SK-N-SH (cell line): ENCODE results near the gene RGS6. TPM values are rescaled to one million over a fixed set of nuclear protein-coding genes. Genes with fewer than 3 reads are reported as not detected.

Source experiments
- CTCF ChIA-PET: fragments of 300-600, 350-600 bp; formaldehyde crosslinking; extraction: SDS; loops from one replicate; lab custom pipeline; 2021; lab: Yijun Ruan, JAX
- POLR2A ChIA-PET: fragments of 350-600 bp; sonication (Branson Sonifier 250); formaldehyde crosslinking; extraction: SDS; loops from one replicate; lab custom pipeline; 2020; ENCODE audit warnings: antibody characterized with exemption, inconsistent platforms; lab: Yijun Ruan, JAX
- DNase-seq: peaks from one replicate; pipeline ENCODE4 v3.0.0; 2012
- H2AFZ ChIP-seq: fragments of 200-600 bp; sonication (generic); 2 replicates; pipeline ENCODE4 v1.8.1; 2016; ENCODE audit warnings: antibody characterized with exemption, mild to moderate bottlenecking, low read depth
- H3F3A ChIP-seq: fragments of 200-600 bp; sonication (generic); replicated peaks from 2 replicates; pipeline ENCODE3; 2016; ENCODE audit warnings: antibody characterized with exemption, mild to moderate bottlenecking; ENCODE audit not compliant: insufficient read depth
- H3K27ac ChIP-seq, 2 experiments: fragments of 200-500 bp in 1 of 2; fragments of 200-600 bp in 1 of 2; sonication (Bioruptor generic) in 1 of 2; sonication (generic), shearing (Covaris generic) in 1 of 2; 2 replicates each; pipeline versions ENCODE4 v1.5.1 to v1.6.1; 2014 to 2016; ENCODE audit warnings: low read depth in 2 of 2, inconsistent platforms in 1 of 2, low read length in 1 of 2, mild to moderate bottlenecking in 1 of 2, mixed read lengths in 1 of 2
- H3K27me3 ChIP-seq: fragments of 200-600 bp; sonication (generic), shearing (Covaris generic); 2 replicates; pipeline ENCODE4 v1.6.1; 2016; ENCODE audit warnings: mixed run types; ENCODE audit not compliant: insufficient read depth
- H3K36me3 ChIP-seq, 2 experiments: fragments of 200-500 bp in 1 of 2; fragments of 200-600 bp in 1 of 2; sonication (Bioruptor generic) in 1 of 2; sonication (generic) in 1 of 2; replicated peaks in 1 of 2; 2 replicates each; pipeline versions ENCODE3 to v1.5.1; 2014 to 2016; ENCODE audit warnings: low read length in 1 of 2, mild to moderate bottlenecking in 1 of 2; ENCODE audit not compliant: insufficient read depth in 2 of 2, control insufficient read depth in 1 of 2
- H3K4me1 ChIP-seq, 2 experiments: fragments of 200-500 bp in 1 of 2; fragments of 200-600 bp in 1 of 2; sonication (Bioruptor generic) in 1 of 2; sonication (generic), shearing (Covaris generic) in 1 of 2; 2 replicates each; pipeline versions ENCODE4 v1.5.1 to v1.6.1; 2014 to 2016; ENCODE audit warnings: low read depth in 1 of 2, low read length in 1 of 2, mixed run types in 1 of 2; ENCODE audit not compliant: insufficient read depth in 2 of 2, control insufficient read depth in 1 of 2
- H3K4me2 ChIP-seq: fragments of 200-600 bp; sonication (generic), shearing (Covaris generic); 2 replicates; pipeline ENCODE4 v1.6.1; 2017; ENCODE audit warnings: mixed run types
- H3K4me3 ChIP-seq, 2 experiments: fragments of 200-500 bp in 1 of 2; fragments of 200-600 bp in 1 of 2; sonication (Bioruptor generic) in 1 of 2; sonication (generic), shearing (Covaris generic) in 1 of 2; 2 replicates each; pipeline versions ENCODE4 v1.5.1 to v1.8.1; 2014 to 2016; ENCODE audit warnings: low read depth in 2 of 2, inconsistent platforms in 1 of 2, low read length in 1 of 2, mild to moderate bottlenecking in 1 of 2, mixed read lengths in 1 of 2, moderate library complexity in 1 of 2
- H3K79me2 ChIP-seq: fragments of 200-600 bp; sonication (generic); 2 replicates; pipeline ENCODE4 v1.8.1; 2017; ENCODE audit warnings: mild to moderate bottlenecking; ENCODE audit not compliant: insufficient read depth
- H3K9ac ChIP-seq: fragments of 200-600 bp; sonication (generic); 2 replicates; pipeline ENCODE4 v1.6.1; 2017; ENCODE audit warnings: mixed run types
- H3K9me2 ChIP-seq: fragments of 200-600 bp; sonication (generic); 2 replicates; pipeline ENCODE4 v1.6.1; 2017; ENCODE audit warnings: mixed run types
- H3K9me3 ChIP-seq: fragments of 200-600 bp; sonication (generic); 2 replicates; pipeline ENCODE4 v1.6.1; 2017; ENCODE audit warnings: mixed run types, mild to moderate bottlenecking, moderate library complexity
- H4K20me1 ChIP-seq: fragments of 200-600 bp; sonication (generic); 2 replicates; pipeline ENCODE4 v1.6.1; 2017; ENCODE audit warnings: mild to moderate bottlenecking, mixed run types; ENCODE audit not compliant: insufficient read depth
- CHD2 ChIP-seq: fragments of 150-350 bp; IDR thresholded peaks from 2 replicates; pipeline ENCODE4 v1.6.1; 2018; ENCODE audit warnings: low read length; ENCODE audit not compliant: partially characterized antibody
- CTCF ChIP-seq: fragments of 200-600 bp; sonication (generic); IDR thresholded peaks from 2 replicates; pipeline ENCODE4 v1.6.1; 2017; ENCODE audit warnings: antibody characterized with exemption, mild to moderate bottlenecking, moderate library complexity
- ELF1 ChIP-seq: IDR thresholded peaks from 2 replicates; pipeline ENCODE4 v1.4.0; 2012
- EP300 ChIP-seq, 2 experiments: IDR thresholded peaks; 2 replicates each; pipeline versions ENCODE4 v1.4.0 to v1.6.1; 2012; ENCODE audit warnings: borderline replicate concordance in 1 of 2, low read depth in 1 of 2, low read length in 1 of 2
- EZH2phosphoT487 ChIP-seq: fragments of 200-600 bp; sonication (generic); IDR thresholded peaks from 2 replicates; pipeline ENCODE4 v1.6.1; 2017; ENCODE audit warnings: low read depth, mixed run types, mild to moderate bottlenecking, antibody characterized with exemption, moderate library complexity, borderline replicate concordance
- FOXJ3 ChIP-seq: sonication (generic); formaldehyde crosslinking; IDR thresholded peaks from 2 replicates; pipeline ENCODE4 v1.5.1; 2020; ENCODE audit warnings: mild to moderate bottlenecking, missing genetic modification reagents
- GABPA ChIP-seq: IDR thresholded peaks from 2 replicates; pipeline ENCODE4 v1.4.0; 2012; ENCODE audit warnings: low read depth, mild to moderate bottlenecking
- GATA2 ChIP-seq: sonication (generic); formaldehyde crosslinking; IDR thresholded peaks from 2 replicates; pipeline ENCODE4 v1.5.0; 2020; ENCODE audit warnings: mild to moderate bottlenecking, missing genetic modification reagents
- JUND ChIP-seq: IDR thresholded peaks from 2 replicates; pipeline ENCODE4 v1.4.0; 2012
- MEF2A ChIP-seq: IDR thresholded peaks from 2 replicates; pipeline ENCODE4 v1.4.0; 2012; ENCODE audit warnings: low read depth, borderline replicate concordance
- MXI1 ChIP-seq: IDR thresholded peaks from 2 replicates; pipeline ENCODE4 v1.6.1; 2012; ENCODE audit warnings: mild to moderate bottlenecking, low read depth, low read length, improper control_type of control experiment
- NFIC ChIP-seq: IDR thresholded peaks from 2 replicates; pipeline ENCODE4 v1.4.0; 2012; ENCODE audit warnings: borderline replicate concordance
- NRF1 ChIP-seq: IDR thresholded peaks from 2 replicates; pipeline ENCODE4 v1.6.1; 2012; ENCODE audit warnings: low read depth, mild to moderate bottlenecking, low read length
- RCOR1 ChIP-seq: fragments of 150-350 bp; IDR thresholded peaks from 2 replicates; pipeline ENCODE4 v1.6.1; 2017; ENCODE audit warnings: antibody characterized with exemption, low read length
- RFX5 ChIP-seq: IDR thresholded peaks from 2 replicates; pipeline ENCODE4 v1.6.1; 2012; ENCODE audit warnings: mild to moderate bottlenecking, improper control_type of control experiment, low read length
- RXRA ChIP-seq: IDR thresholded peaks from 2 replicates; pipeline ENCODE4 v1.4.0; 2012; ENCODE audit warnings: low read depth, mild to moderate bottlenecking, borderline replicate concordance
- SIN3A ChIP-seq: IDR thresholded peaks from 2 replicates; pipeline ENCODE4 v1.6.1; 2012; ENCODE audit warnings: low read depth, mild to moderate bottlenecking, low read length, moderate library complexity, borderline replicate concordance
- SMC3 ChIP-seq: IDR thresholded peaks from 2 replicates; pipeline ENCODE4 v1.6.1; 2012; ENCODE audit warnings: low read depth, low read length, improper control_type of control experiment
- TAF1 ChIP-seq: IDR thresholded peaks from 2 replicates; pipeline ENCODE4 v1.6.1; 2012; ENCODE audit warnings: low read depth, mild to moderate bottlenecking, low read length, moderate library complexity, borderline replicate concordance
- TCF12 ChIP-seq: IDR thresholded peaks from 2 replicates; pipeline ENCODE4 v1.4.0; 2012
- TEAD4 ChIP-seq: IDR thresholded peaks from 2 replicates; pipeline ENCODE4 v1.4.0; 2012; ENCODE audit warnings: mild to moderate bottlenecking, borderline replicate concordance; ENCODE audit not compliant: insufficient read depth
- USF1 ChIP-seq: IDR thresholded peaks from 2 replicates; pipeline ENCODE4 v1.4.0; 2012; ENCODE audit warnings: low read depth, borderline replicate concordance
- WGBS: methylation state at CpG from one replicate; pipeline ENCODE4 v1.1.6; 2017; ENCODE audit warnings: low lambda C conversion rate; 5-methylcytosine and 5-hydroxymethylcytosine counted together
- polyA plus RNA-seq, 3 experiments: library from polyadenylated mRNA; depleted of rRNA; stranded (reverse); fragments of >200 nt; gene quantifications; 2 replicates each; pipeline ENCODE4 v1.2.3, GENCODE V29; 2012
- TF ChIP-seq, protein P1 (sequence below): IDR thresholded peaks from 2 replicates; pipeline ENCODE4; 2012

The RGS6 gene
- polyA plus RNA-seq, 1 of the 3 experiments (the other 2 are of a cell fraction), result not detected

DNA sequence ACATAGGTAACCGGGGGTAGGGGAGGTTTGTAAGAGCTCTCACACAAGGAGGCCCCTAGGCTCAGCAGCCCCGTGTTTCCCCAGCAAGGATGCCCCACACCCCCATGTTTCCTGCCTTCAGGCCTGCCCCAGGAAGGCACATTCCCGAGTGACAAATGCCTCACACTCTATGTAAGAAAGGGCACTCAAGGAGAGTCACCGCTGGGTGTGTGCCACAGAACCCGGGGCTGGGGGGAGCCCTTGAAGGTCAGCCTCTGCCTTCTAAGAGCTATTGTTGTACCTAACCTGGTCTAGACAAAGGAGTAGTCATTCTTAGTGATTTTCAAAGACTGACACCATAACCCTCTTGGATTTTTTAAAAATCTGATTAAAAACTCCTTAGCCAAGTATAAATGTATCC lies 628.1 kb downstream of the RGS6 start:
- peak; percentile 42 for DNase-seq
- H3K9me2 ChIP-seq, result no peaks in the 10 kb centered on the region
- H4K20me1 ChIP-seq, result no peaks in the 10 kb centered on the region
- no peak overlapping the region for H3K9ac ChIP-seq
- ChIA-PET POLR2A (no interaction called here), CTCF (interaction anchor here (1.4 to 2.1 kb wide), 4 partner anchors 46 to 345 kb away, joined by 3 to 6 read pairs (median 4); no protein-coding TSS in a partner anchor)
- no peaks in the 10 kb centered on the region for H3K9me3 ChIP-seq
- no peaks in the 10 kb centered on the region for H3K27me3 ChIP-seq
- no peaks in the 10 kb centered on the region for H3F3A ChIP-seq
- H3K27ac ChIP-seq, result no peak overlapping the region
- 51% methylated on average over 5 of the region's 5 CpGs for WGBS
- no peaks in the 10 kb centered on the region for H3K79me2 ChIP-seq
- peaks cover 0 to 35% of the 10 kb centered on the region in 2 experiments; a peak in 1 of 4 replicates for H3K4me1 ChIP-seq
- H3K4me2 ChIP-seq, result no peak overlapping the region
- no peak overlapping the region for H2AFZ ChIP-seq
- no peaks in the 10 kb centered on the region for H3K36me3 ChIP-seq
- H3K4me3 ChIP-seq, result no peak overlapping the region
- TF ChIP-seq, protein P1, sequence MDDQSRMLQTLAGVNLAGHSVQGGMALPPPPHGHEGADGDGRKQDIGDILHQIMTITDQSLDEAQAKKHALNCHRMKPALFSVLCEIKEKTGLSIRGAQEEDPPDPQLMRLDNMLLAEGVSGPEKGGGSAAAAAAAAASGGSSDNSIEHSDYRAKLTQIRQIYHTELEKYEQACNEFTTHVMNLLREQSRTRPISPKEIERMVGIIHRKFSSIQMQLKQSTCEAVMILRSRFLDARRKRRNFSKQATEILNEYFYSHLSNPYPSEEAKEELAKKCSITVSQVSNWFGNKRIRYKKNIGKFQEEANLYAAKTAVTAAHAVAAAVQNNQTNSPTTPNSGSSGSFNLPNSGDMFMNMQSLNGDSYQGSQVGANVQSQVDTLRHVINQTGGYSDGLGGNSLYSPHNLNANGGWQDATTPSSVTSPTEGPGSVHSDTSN, result no peak
- TF ChIP-seq RXRA (no peak), CHD2 (no peak), ELF1 (no peak), EP300 (IDR thresholded peaks at IDR 0.05; ENCODE audit: borderline replicate concordance in 1 of 2, low read depth in 1 of 2, low read length in 1 of 2) (no peak), SIN3A (no peak), TEAD4 (no peak), USF1 (no peak), JUND (no peak), FOXJ3 (CRISPR knock-in tag) (no peak), CTCF (no peak)

DNA sequence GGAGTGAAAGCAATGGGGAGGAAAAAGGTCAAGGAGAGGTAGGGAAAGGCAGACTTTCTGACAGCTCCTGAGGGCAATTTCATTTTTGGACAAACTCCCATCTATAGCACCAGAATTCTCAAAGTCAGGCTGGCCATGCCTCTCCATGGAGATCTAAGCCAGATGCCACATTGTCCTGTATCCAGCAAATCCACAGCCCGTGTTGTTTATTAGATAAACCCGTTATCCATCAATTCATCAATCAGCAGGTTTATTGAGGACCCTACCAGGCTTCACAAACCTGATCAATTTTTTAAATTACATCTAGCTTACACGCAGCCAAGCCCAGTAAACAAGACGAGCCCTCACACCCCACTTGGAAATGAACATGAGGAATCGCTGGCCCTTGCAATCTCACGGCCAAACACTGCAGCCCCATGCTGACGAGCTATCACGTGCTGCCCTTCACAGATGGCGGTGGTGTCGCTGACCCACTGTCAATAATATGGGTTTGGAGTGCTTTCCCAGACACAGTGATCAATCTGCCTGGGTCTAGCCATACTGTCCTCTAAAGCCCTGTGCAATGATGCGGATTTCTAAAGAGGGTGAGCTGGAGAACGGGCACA lies 628.8 kb downstream of the RGS6 start:
- Histone ChIP-seq H3K36me3 (no peaks in the 10 kb centered on the region), H3K9me2 (no peaks in the 10 kb centered on the region), H3K9ac (no peak overlapping the region), H3K9me3 (no peaks in the 10 kb centered on the region), H4K20me1 (no peaks in the 10 kb centered on the region), H3K4me1 (peaks cover 0 to 38% of the 10 kb centered on the region in 2 experiments; a peak in 1 of 4 replicates), H3K27me3 (no peaks in the 10 kb centered on the region), H3K79me2 (no peaks in the 10 kb centered on the region), H3K4me2 (no peak overlapping the region), H2AFZ (no peak overlapping the region), H3F3A (no peaks in the 10 kb centered on the region), H3K27ac (peak overlapping the region in 1 of 2 experiments; percentile 6; a peak in 1 of 4 replicates), H3K4me3 (no peak overlapping the region)
- WGBS, result 64% methylated on average over 10 of the region's 12 CpGs
- POLR2A ChIA-PET, result interaction anchor here (1.0 kb wide), 1 partner anchor 8 kb away, joined by 3 read pairs; no protein-coding TSS in a partner anchor
- CTCF ChIA-PET, result interaction anchor here (1.3 to 2.1 kb wide), 3 partner anchors 12 to 343 kb away, joined by 3 to 6 read pairs (median 4); no protein-coding TSS in a partner anchor
- peak; percentile 73 for DNase-seq
- peak; percentile 76 for TF ChIP-seq GATA2
- TF ChIP-seq GABPA, result no peak
- TF ChIP-seq RFX5, result no peak
- no peak for TF ChIP-seq MEF2A
- no peak for TF ChIP-seq SMC3
- TF ChIP-seq TCF12, result no peak
- TF ChIP-seq TAF1, result no peak
- 0 out of 2 replicates have a peak, but pooled peaks have one; percentile 55 for TF ChIP-seq FOXJ3 (CRISPR knock-in tag)
- TF ChIP-seq EZH2phosphoT487, result no peak
- no peak for TF ChIP-seq JUND
- peak in 1 of 2 experiments; percentile 72; a peak in 2 of 4 replicates for TF ChIP-seq EP300 (IDR thresholded peaks at IDR 0.05; ENCODE audit: borderline replicate concordance in 1 of 2, low read depth in 1 of 2, low read length in 1 of 2)
- TF ChIP-seq, protein P1, result no peak
- no peak for TF ChIP-seq NRF1
- no peak for TF ChIP-seq NFIC
- peak; percentile 83; the same call in 1 of the 2 replicates for TF ChIP-seq RCOR1
- TF ChIP-seq MXI1, result peak; percentile 58
